GM18868 (cell line): ENCODE measurements around the gene HLF.

Experiments used
- ATAC-seq: cut with Tn5 transposase; IDR thresholded peaks from one replicate; pipeline ENCODE4 v1.9.1; 2021; ENCODE audit warnings: mild to moderate bottlenecking, moderate library complexity; ENCODE audit not compliant: unreplicated experiment

Gene HLF

GRCh38 chr17:55348749-55349354 lies 84.1 kb downstream of the HLF start:
- ATAC-seq, result peak; percentile 64

DNA sequence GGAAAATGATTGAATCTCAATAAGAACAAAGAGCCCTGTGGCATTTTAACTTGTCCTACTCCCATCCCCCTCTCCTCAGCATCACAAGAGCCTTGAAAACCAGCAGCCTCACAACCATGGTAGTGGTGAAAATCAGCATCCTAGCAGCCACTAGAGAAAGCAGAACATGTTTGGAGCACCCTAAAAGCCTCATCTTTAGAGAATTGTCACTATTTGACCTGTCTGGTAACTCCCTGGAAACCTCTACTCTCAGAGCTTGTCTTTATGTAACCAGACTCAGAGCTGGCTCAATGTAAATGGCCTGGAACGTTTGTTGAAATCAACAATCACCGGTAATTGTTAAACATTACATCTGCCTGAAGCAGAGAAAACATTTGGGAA lies 86.1 kb downstream of the HLF start:
- no peak for ATAC-seq

DNA sequence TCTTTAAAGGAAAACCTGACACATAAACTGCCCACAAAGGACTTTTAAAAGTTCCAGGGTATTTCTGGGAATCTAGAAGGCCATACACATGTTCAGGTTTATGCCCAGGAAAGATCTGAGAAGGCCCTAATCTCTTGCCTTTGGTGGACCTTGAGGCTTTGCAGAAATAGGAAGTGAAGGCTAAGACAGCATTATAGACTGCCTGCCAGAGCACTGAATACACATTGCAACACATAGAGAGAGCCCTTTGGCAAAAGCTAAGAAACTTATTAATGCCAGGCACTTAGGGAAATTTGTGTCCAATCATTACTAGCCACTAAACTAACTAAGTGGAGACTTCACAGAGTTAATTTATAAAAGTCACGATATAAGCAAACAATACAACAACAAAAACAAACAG lies 86.5 kb downstream of the HLF start:
- ATAC-seq, result no peak

GRCh38 chr17:55354010-55354409 lies 89.2 kb downstream of the HLF start:
- no peak for ATAC-seq

DNA sequence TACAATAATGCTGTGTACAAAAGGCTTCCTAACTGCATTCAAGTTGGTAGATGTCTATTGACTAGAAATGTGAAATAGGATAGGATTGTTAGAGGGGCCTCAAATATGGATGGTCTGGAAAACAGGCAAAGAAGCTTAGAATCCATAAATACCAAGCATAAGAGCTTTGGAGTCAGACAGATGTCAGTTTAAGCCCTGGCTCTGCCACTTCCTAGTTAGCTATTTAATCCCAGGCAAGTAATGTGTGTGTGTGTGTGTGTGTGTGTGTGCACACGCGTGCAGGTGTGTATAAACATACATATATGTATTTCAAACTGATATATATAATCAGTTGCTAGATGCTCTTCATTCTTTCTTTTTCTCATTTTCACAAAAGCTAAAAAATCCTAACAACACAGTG lies 90.2 kb downstream of the HLF start:
- ATAC-seq, result no peak

DNA sequence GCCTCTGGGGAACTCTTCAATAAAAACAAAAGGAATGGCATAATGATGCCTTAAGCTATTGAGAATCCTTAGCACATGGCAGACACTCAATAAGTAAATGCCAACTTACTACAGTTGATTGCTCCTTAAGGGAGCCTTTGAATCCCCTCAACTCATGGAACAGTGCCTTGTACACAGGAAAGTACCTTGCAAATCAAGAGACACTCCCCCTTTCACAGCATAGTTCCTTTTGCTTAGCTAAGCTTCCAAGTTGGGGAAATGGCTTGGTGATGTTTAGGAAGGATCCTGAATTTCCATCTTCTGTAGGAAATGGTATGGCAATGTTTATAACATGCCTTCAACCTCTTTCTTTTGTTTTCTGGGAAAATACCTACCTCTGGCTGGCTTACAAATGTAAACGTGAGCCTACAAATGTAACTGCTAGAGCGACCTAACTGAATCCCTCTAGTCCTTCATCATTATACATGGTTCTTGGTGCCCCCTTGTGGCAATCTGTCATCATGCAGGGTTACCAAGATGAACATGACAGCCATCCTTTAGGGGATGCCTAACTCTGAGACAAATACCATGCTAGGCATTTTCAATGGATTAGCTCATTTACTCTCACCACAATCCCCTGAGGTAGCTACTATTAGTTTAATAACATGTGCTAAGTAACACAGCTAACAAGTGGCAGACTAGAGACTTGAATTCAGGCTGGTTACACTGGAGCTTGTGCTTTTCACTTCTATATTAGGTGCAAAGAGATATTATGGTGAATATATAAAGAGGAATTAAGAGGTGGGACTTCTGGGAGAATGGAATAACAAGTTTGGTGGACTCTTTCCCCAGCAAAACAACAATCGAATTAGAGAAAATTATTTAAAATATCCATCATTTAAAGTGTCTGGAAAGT lies 91.9 kb downstream of the HLF start:
- ATAC-seq, result peak; percentile 99

GRCh38 chr17:55360971-55361370 lies 96.2 kb downstream of the HLF start:
- no peak for ATAC-seq

DNA sequence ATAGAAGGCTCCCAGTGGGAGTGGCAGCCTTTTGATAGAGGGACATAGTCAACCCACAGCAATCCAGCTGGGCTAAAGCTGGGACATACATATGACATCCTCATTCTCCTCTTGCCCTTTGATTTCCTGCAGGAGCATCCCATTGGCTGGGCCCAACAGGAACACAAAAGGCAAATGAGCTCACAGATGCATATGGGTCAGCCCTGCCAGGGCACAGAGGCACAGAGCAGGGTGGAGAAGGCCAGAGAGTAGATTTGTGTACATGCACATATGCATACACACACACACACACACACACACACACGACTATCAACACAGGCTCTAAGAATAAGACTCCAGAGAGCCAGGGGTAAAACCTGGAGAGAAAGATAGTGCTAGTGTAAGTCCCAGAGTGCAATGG lies 98.3 kb downstream of the HLF start:
- no peak for ATAC-seq

DNA sequence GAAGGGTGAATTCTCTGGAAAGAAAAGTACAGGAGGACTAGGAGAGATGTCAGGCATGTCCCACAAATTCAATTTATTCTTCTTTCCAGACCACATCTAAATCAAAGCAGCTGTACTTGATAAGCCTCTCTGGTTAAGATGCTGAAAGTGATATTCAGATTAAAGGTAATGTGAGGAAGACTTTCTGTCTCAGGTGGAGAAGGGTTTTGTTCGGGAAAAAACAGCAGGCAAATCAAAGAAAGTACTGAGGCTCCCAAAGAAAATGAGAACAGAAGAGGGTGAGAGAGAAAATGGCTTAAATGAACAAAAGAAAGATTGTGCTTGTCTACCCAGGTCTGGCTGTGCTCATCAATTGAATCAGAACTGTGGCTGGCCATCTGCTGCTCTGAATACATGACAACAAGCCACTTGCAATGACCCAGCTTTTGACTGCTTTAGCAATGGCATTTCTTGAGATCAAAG lies 101.3 kb downstream of the HLF start:
- ATAC-seq, result no peak

DNA sequence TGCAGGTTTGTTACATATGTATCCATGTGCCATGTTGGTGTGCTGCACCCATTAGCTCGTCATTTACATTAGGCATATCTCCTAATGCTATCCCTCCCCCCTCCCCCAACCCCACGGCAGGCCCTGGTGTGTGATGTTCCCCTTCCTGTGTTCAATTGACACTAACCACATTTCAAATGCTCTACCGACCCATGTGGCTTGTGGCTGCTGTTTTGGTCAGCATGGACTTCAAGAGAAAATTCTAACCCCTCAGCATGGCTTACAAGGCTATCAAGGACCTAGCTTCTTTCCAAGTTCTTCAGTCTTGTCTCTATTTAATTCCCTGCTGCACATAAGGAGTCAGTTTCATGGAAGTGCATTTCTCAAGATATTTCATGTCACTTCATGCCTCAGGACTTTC lies 103.9 kb downstream of the HLF start:
- no peak for ATAC-seq
